ENCODE data around the gene METTL13.

METTL13 gene, protein sequence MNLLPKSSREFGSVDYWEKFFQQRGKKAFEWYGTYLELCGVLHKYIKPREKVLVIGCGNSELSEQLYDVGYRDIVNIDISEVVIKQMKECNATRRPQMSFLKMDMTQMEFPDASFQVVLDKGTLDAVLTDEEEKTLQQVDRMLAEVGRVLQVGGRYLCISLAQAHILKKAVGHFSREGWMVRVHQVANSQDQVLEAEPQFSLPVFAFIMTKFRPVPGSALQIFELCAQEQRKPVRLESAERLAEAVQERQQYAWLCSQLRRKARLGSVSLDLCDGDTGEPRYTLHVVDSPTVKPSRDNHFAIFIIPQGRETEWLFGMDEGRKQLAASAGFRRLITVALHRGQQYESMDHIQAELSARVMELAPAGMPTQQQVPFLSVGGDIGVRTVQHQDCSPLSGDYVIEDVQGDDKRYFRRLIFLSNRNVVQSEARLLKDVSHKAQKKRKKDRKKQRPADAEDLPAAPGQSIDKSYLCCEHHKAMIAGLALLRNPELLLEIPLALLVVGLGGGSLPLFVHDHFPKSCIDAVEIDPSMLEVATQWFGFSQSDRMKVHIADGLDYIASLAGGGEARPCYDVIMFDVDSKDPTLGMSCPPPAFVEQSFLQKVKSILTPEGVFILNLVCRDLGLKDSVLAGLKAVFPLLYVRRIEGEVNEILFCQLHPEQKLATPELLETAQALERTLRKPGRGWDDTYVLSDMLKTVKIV

GRCh38 chr1:171781176-171781875 is at the start of gene METTL13:
Gene METTL13, plus strand, starts transcription at chr1:171781660. Its CDS starts 308 bp downstream, at chr1:171781968.
- DNase-seq = peak; percentile 98

GRCh38 chr1:171736196-171736595 is 45.3 kb upstream of the METTL13 start:
- DNase-seq = no peak

DNA sequence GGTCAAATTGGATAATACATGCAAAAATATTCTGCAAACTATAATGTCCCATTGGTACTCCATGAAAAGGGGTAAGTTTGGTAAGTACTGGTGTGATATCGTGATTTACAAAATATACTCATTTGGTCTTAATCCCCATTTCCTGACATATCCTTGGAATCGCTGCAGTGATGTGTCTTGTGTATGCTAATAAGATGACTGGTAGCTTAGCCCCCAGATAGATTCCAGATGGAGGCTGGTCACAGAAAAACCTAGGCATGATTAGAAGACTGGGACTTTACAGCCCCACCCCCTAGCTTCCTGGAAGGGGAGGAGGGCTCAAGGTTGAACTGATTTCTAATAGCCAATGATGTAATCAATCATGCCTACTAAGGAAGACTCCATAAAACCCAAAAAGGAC is 42.5 kb upstream of the METTL13 start:
- no peak for DNase-seq

DNA sequence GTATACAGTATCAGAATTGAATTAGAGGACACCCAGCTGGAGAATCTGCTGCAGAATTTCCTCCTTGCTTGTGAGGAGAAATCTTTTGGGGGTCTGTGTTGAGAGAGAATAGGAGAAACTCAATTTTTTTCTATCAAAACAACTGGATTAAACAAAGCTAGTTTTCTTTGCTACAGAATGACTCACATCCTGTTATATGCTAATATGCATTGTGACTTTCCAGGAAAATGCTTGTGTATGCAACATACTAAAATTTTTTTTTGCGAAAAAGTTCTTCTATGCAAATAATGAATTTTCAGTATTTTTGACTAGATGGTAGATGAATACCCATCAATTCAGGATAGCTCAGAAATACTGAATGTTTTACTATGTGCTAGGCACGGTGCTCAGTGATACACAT is 41.8 kb upstream of the METTL13 start:
- no peak for DNase-seq

DNA sequence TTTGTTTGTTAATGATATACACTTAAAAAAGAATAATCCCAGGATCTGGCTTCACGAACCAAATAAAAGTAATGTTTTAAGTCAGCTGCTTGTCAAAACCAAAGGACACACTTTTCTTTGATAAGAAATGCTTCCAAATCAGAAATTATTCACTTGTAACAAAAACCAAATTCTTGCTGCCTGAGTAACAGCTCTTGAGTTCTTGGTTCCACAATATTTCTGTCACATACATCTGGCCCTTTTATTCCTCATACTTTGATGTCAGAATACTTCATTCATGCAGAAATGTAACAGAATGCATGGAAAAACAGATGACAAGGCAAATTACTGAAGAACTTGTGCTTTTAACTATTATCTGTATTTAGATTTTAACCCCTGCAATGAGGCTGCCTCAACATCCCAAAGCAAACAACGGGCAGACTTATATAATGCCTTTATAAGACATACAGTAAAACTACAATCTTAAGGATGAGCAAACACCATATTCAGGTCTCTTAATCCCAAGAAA is 41.0 kb upstream of the METTL13 start:
- DNase-seq = no peak

DNA sequence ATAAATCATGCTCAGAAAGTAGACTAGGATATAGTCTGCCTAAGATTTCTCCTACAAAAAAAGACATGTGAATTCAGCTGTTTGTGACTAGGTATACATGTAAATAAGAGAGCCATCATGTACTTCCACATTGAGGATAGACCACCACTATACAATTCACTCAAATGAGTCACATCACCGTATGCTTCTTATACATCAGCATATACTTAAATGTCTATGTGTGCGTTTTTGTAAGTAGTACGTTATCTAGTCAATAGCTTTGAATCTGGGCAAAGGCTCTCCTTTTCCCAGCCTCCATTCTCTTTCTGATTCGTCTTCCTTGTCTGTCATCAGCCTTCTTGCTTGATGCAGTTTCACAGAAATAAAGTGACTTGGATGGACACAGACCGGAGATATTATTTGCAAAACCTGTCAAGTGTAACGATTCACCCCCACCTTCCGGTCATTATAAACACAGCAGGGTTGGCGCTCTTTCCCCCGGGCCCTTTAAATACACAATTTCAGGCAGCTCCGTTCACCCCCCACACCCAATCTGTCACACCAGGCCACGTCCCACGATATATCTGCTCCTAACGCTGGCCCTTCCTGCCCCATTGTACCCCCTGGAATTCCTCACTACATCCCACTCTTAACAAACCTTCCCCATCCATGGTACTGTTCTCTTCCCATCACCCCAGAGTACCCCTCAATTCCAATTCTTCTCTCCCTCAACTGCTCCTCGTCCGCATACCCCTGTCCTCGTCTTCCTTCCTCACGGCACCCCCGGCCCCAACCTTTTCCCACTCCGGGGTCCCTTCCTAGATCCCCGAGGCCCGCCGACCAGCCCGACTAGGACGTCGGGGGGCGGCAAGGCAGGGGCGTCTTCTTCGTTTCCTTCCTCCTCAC is 40.2 kb upstream of the METTL13 start:
- DNase-seq = peak; percentile 35

DNA sequence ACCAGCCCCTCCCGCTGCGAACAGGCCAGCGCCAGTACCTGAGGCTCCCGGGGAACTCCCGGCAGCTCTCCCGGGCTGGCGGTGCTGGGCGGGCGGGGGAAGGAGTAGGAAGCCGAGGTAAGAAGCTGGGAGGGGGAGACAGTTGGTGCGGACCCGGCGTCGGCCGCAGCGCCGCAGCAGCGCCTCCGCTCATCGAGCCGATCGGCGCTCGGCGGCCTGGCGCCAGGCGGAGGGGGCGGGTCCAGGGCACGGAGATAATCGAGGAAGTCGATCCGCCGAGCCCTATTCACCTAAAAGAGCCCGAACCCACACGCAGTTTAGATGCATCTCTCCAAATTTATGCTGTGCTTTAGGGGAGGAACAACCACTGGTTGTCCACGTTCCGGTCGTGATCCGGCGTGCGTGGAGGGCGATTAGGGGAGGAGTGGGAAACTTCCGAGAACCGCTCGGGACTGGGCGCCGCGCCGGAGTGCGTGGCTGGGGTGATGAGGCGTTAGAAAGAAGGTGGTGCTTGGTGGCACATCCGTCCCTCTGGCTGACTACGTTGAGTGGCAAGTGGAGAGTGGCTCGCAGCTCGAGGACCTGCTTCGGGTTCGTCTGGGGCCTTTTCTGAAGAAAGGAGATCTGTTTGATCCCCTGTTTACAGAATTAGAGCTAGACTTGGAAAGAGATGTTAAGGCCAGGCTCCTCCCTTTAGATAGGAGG is 39.4 kb upstream of the METTL13 start, which contains the start of gene VAMP4:
VAMP4 (minus strand) TSS at position 194 of the 705 bp plus-strand sequence. CDS start 3,651 bp downstream, outside the sequence.
- peak; percentile 82 for DNase-seq

- DNase-seq = no peak
Observed at GRCh38 chr1:171742577-171742922, 38.9 kb upstream of the METTL13 start.

DNA sequence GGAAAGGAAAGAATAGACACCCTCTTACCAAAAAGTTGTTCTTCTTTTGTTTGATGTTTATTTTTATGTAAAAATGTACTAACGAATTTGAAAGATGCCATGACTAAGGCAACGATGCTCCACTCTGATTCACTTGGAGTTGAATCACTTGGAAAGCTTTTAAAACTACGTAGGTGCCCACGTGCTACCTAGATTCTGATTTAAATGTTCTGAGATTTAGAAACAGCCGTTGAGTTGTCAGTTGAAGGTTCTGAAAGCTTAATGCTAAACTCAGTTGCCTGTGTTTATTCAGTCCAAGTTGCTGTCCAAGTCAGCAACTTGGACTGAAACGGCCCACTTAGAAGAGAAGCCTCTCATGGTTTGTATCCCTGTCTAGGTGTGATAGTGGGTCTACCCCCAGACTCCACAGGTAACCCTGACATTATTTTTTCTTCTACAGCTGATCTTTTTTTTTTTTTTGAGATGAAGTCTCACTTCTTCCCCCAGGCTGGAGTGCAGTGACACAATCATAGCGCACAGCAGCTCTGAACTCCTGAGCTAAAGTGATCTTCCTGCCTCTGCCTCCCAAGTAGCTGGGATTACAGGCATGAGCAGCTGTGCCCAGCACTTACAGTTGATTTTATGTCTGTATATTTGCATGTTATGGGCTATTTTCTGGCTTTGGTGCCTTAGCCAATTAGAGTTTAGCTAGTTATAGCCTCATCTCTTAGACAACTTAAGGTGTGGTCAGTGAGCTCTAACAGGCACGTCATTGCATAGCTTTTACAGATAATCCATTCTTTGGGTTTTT is 38.2 kb upstream of the METTL13 start:
- no peak for DNase-seq

- no peak for DNase-seq
Observed at GRCh38 chr1:171744986-171745385, 36.5 kb upstream of the METTL13 start.

DNA sequence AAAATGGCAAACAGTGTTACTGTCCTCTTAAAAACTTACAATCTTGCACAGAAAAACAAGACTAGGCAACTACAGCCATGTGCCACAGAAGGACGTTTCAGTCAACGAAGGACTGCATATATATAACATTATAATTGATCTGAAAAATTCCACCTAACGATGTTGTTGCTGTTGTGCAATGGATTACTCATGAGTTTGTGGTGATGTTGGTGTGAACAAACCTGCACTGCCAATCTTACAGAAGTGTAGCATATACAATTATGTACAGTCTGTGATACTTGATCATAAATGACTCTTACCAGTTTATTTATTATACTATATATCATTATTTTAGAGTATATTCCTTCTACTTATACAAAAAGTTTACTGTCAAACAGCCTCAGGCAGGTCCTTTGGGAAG is 32.8 kb upstream of the METTL13 start:
- no peak for DNase-seq

DNA sequence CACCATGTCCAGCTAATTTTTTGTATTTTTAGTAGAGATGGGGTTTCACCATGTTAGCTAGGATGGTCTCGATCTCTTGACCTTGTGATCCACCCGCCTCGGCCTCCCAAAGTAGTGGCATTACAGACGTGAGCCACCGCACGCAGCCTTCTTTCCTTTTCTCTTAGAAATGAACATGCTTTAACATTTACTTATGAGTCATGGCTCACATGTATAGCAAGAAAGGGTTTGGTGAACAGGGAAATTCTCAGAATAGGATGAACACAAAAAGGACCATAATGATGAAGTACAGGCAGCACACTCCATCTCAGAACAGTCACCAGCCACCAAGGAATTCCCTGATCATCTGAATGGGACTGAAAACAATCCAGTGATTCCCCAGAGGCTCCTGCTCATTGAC is 30.2 kb upstream of the METTL13 start:
- DNase-seq = no peak

- no peak for DNase-seq
Observed at GRCh38 chr1:171753182-171753581, 28.3 kb upstream of the METTL13 start.

DNA sequence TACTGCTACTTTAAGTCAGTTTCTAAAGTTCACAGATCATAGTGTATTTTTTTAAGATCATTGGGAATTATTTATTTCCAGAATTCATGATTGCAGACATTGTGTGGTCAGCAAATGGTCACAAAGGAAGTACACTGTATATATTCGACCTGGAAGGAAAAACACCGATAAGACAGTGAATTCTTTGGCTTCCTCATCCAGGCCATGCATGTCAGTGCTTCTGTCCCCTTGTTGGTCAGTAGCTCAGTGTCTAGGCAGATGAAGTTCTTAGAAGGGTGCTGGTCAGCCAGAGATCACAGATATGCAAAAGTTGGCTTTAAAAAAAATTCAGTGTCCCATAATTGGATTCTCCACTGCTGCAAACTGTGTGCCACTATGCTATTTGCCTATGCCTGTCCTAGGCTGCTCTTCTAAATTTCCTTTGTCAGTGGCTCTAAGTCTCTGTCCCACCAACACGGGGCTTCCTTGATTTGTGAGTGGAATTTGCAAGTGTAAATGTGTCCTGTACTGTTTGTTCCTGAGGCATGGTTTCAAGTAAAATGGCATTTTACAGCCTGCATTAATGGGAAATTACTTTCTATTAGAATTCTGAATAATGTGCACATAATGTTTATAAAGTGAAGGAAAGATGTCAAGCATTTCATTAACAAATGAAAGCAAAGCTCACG is 27.6 kb upstream of the METTL13 start:
- no peak for DNase-seq

DNA sequence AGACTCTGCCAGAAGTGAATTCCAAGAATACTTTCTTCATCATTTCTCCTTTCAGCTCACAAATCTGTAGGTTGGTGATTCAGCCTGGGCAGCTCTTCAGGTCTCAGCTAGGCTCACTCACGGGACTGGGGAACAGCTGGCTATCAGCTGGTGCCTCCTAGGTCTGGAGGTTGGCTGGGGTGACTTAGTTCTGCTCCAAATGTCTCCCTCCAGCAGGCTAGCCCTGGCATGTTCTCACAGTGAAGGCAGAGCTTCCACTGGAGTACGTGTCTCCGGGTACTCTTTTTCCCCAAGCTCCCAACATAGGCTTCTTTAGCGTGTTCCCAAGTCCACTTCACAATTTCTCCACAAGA is 27.1 kb upstream of the METTL13 start:
- no peak for DNase-seq

DNA sequence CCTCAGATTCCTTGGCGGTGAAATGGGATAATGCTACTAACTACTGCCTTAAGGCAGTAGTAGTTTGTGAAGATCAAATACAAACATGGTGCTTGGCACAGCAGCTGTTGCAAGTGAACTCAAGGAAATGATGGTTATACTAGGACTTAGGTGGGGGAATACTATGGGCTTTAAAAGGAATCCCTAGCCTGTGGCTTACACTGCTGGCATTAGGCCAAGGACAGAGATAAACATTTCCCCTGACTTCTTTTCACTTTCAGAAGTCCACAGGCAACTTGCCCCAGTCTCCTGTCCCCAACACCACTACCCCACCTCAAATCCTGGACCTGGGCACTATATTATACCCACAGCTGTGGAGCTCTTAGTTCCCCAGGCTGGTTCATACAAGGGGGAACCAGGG is 26.5 kb upstream of the METTL13 start:
- no peak for DNase-seq

DNA sequence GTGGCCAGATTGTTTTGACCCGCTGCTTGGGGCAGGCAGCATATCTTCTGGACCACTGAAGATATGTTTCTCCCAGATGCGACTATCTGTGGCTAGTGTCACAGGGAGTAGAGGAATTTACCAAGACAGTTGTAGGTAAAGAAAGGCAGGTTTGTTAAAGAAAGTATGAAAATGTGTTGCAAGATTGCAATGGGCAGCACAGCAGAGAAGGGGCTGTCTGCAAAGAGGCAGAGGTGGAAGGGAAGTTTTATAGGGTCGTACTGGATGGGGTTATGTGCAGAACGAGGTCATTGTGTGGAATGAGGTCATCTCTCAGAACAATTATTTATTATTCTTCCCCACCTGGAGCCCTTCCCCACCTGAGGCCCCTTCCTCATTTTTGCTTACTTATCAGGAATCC is 24.6 kb upstream of the METTL13 start:
- no peak for DNase-seq

- no peak for DNase-seq
Observed at GRCh38 chr1:171758011-171758410, 23.4 kb upstream of the METTL13 start.

DNA sequence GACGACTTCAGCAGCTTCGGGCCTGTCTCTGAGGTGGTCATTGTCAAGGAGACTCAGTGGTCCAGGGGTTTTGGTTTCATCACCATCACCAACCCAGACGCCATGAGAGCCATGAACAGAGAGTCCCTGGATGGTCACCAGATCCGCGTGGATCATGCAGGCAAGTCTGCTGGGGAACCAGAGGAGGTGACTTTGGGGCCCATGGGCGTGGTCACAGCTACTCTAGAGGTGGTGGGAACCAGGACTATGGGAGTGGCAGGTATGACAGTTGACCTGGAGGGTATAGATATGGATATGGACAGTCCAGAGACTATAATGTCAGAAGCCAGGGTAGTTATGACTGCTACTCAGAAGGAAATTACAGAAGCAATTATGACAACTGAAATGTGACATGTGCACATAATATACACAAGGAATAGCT is 19.3 kb upstream of the METTL13 start:
- no peak for DNase-seq

GRCh38 chr1:171763764-171764163 is 17.7 kb upstream of the METTL13 start:
- no peak for DNase-seq
